GM21528 (cell line): ENCODE data around the gene TJP3.
A peak's percentile ranks its signal among the peaks of the same experiment; 100 is the strongest.
"Not testable (repeated sequence)": the region's sequence is repeated elsewhere in the genome, so short reads cannot be mapped to it uniquely, and the experiment has no call there.

Experiments used
- ATAC-seq: cut with Tn5 transposase; IDR thresholded peaks from one replicate; pipeline ENCODE4 v1.9.1; 2021; ENCODE audit warnings: mild to moderate bottlenecking, moderate library complexity; ENCODE audit not compliant: unreplicated experiment, low FRiP score

The TJP3 gene

GRCh38 chr19:3762130-3762473 lies 53.9 kb downstream of the TJP3 start:
- peak; percentile 2 for ATAC-seq

- peak; percentile 64 for ATAC-seq
Observed at GRCh38 chr19:3762501-3763459, 54.6 kb downstream of the TJP3 start, which contains the start of gene MRPL54. Gene MRPL54, plus strand, starts transcription at chr19:3762682. Its CDS starts 19 bp downstream, at chr19:3762701.

- no peak for ATAC-seq
Observed at GRCh38 chr19:3765121-3765520, 56.9 kb downstream of the TJP3 start.

- not testable (repeated sequence) for ATAC-seq
Observed at GRCh38 chr19:3765757-3766156, 57.6 kb downstream of the TJP3 start.

GRCh38 chr19:3766520-3766919 lies 58.3 kb downstream of the TJP3 start:
- no peak for ATAC-seq

GRCh38 chr19:3767050-3767449 lies 58.9 kb downstream of the TJP3 start:
- ATAC-seq, result no peak

- ATAC-seq, result no peak
Observed at GRCh38 chr19:3768015-3768747, 60.0 kb downstream of the TJP3 start.

- no peak for ATAC-seq
Observed at GRCh38 chr19:3768748-3769099, 60.5 kb downstream of the TJP3 start.

GRCh38 chr19:3769494-3769893 lies 61.3 kb downstream of the TJP3 start:
- no peak for ATAC-seq

GRCh38 chr19:3770136-3770999 lies 62.2 kb downstream of the TJP3 start:
- no peak for ATAC-seq

GRCh38 chr19:3771000-3771905 lies 63.1 kb downstream of the TJP3 start:
- ATAC-seq, result no peak

- ATAC-seq, result no peak
Observed at GRCh38 chr19:3771906-3772455, 63.8 kb downstream of the TJP3 start, which contains the start of gene RAX2. Gene RAX2, minus strand, starts transcription at chr19:3772228. Its CDS starts 486 bp downstream, at chr19:3771742.

- no peak for ATAC-seq
Observed at GRCh38 chr19:3773814-3774515, 65.8 kb downstream of the TJP3 start.

- no peak for ATAC-seq
Observed at GRCh38 chr19:3774621-3775373, 66.6 kb downstream of the TJP3 start.

- ATAC-seq, result no peak
Observed at GRCh38 chr19:3775374-3775711, 67.2 kb downstream of the TJP3 start.

GRCh38 chr19:3775831-3776230 lies 67.6 kb downstream of the TJP3 start:
- ATAC-seq, result no peak

GRCh38 chr19:3776479-3777040 lies 68.4 kb downstream of the TJP3 start:
- ATAC-seq, result no peak
